Measurements from ENCODE around the gene ABLIM1. TPM values are rescaled to one million over a fixed set of nuclear protein-coding genes. Genes with fewer than 3 reads are reported as not detected.
A peak's percentile ranks its signal among the peaks of the same experiment; 100 is the strongest.

ABLIM1 gene
- total RNA-seq, 4 donors from 2014 or later = 156 to 278 (median 213) TPM

DNA sequence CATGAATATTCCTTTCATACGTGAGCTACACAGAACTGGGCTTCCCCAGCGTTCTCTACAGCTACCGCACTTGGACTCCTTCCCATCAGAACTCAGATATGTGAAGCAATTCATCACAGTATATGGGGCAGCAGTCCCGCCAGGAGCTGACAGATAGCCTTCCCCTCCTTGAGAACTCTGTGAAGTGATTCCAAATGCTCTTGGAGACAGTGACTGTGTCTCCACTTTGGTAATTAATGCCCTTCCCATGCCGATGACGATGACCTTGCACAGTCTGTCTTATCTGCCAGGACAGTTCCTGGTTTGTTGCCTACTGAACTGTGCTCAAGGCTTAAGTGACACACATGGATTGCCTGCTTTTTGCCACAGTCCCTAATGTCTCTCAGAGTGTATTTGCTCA is 178.8 kb downstream of the ABLIM1 start:
- DNase-seq (ENCODE audit: low spot score in 2 of 2) = peak in 1 of 2 donors; percentile 77
- Histone ChIP-seq H3K4me3 (no peak overlapping the region), H3K27me3 (no peaks in the 10 kb centered on the region), H3K36me3 (no peaks in the 10 kb centered on the region), H3K27ac (peak overlapping the region; percentile 57), H3K9me3 (no peaks in the 10 kb centered on the region), H3K4me1 (peaks cover 43% of the 10 kb centered on the region)
- WGBS = 18% methylated on average over 6 of the region's 6 CpGs
- no peak for TF ChIP-seq POLR2A (IDR thresholded peaks at IDR 0.05)
- TF ChIP-seq POLR2AphosphoS5 (IDR thresholded peaks at IDR 0.05) = peak in 2 of 3 donors; percentile 87 to 91
- TF ChIP-seq EP300 (IDR thresholded peaks at IDR 0.05) = no peak

DNA sequence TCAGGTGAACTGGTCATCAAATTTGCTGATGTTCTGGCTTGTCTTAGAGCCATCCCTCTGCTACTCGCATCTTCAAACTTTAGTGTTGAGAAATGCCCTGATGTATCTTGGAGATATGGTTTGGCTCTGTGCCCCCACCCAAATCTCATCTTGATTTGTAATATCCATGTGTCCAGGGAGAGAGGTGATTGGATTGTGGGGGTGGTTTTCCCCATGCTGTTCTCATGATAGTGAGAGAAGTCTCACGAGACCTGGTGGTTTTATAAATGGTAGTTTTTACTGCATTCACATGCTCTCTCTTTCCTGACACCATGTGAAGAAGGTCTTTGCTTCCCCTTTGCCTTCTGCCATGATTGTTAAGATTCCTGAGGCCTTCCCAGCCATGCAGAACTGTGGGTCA is 179.8 kb downstream of the ABLIM1 start:
- no peaks in the 10 kb centered on the region for H3K9me3 ChIP-seq
- no peak for TF ChIP-seq EP300 (IDR thresholded peaks at IDR 0.05)

DNA sequence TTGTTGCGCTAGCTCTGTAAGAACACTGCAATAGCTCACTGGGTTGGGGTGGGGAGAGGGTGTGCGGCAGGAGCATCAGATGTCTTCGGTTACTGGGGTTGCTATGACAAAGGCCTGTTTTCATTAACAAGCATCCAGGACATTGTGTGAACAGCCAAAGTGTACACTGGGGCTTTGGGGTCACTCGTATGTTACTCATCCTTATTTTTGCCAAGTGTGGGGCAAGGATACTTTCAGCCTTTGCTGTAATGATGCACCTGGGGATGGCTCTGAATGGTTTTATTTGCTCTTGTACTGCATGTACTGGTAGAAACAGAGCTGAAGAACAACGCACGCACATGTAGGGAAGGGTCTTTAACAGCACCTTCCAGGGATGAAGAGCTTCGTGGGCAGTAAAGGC is 180.8 kb downstream of the ABLIM1 start:
- no peaks in the 10 kb centered on the region for H3K27me3 ChIP-seq
- H3K36me3 ChIP-seq = no peaks in the 10 kb centered on the region
- H3K9me3 ChIP-seq = no peaks in the 10 kb centered on the region
- no peak for TF ChIP-seq POLR2A (IDR thresholded peaks at IDR 0.05)
- peak in 2 of 3 donors; percentile 78 to 80 for TF ChIP-seq POLR2AphosphoS5 (IDR thresholded peaks at IDR 0.05)
- H3K4me1 ChIP-seq = peaks cover 30% of the 10 kb centered on the region
- H3K4me3 ChIP-seq = no peak overlapping the region
- no peak for DNase-seq (ENCODE audit: low spot score in 2 of 2)
- WGBS = 75% methylated on average over 7 of the region's 7 CpGs
- peak overlapping the region; percentile 75 for H3K27ac ChIP-seq

More for the DNA sequence above, 179.8 kb downstream of the ABLIM1 start:
- no peaks in the 10 kb centered on the region for H3K27me3 ChIP-seq
- no peak overlapping the region for H3K4me3 ChIP-seq
- peaks cover 33% of the 10 kb centered on the region for H3K4me1 ChIP-seq
- 73% methylated on average over 2 of the region's 2 CpGs for WGBS
- H3K27ac ChIP-seq = peak overlapping the region; percentile 75
- no peaks in the 10 kb centered on the region for H3K36me3 ChIP-seq
- DNase-seq (ENCODE audit: low spot score in 2 of 2) = no peak

DNA sequence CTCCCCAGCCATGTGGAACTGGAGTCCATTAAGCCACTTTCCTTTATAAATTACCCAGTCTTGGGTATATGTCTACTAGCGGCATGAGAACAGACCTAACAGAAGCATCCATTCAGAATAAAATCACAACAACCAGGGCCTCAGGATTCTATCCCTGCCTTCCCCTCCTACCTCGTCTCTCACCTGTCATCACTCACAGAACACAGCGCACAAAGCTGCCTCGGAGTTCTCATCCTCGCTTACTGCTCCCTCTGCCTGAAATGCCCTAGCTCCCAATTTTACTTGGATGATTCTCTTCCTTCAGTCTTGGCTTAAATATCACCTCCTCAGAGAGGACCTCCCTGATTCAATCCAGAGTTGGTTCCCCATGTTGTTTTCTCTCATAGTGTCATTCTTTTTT is 183.1 kb downstream of the ABLIM1 start:
- peaks cover 2% of the 10 kb centered on the region for H3K36me3 ChIP-seq
- TF ChIP-seq EP300 (IDR thresholded peaks at IDR 0.05) = no peak
- TF ChIP-seq POLR2AphosphoS5 (IDR thresholded peaks at IDR 0.05) = no peak
- TF ChIP-seq, protein P1, sequence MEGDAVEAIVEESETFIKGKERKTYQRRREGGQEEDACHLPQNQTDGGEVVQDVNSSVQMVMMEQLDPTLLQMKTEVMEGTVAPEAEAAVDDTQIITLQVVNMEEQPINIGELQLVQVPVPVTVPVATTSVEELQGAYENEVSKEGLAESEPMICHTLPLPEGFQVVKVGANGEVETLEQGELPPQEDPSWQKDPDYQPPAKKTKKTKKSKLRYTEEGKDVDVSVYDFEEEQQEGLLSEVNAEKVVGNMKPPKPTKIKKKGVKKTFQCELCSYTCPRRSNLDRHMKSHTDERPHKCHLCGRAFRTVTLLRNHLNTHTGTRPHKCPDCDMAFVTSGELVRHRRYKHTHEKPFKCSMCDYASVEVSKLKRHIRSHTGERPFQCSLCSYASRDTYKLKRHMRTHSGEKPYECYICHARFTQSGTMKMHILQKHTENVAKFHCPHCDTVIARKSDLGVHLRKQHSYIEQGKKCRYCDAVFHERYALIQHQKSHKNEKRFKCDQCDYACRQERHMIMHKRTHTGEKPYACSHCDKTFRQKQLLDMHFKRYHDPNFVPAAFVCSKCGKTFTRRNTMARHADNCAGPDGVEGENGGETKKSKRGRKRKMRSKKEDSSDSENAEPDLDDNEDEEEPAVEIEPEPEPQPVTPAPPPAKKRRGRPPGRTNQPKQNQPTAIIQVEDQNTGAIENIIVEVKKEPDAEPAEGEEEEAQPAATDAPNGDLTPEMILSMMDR (IDR thresholded peaks at IDR 0.05) = no peak
- no peak for TF ChIP-seq POLR2A (IDR thresholded peaks at IDR 0.05)
- H3K27me3 ChIP-seq = no peaks in the 10 kb centered on the region
- no peak overlapping the region for H3K4me3 ChIP-seq
- WGBS = 96% methylated on average over 5 of the region's 5 CpGs
- H3K27ac ChIP-seq = no peak overlapping the region
- H3K4me1 ChIP-seq = peaks cover 28% of the 10 kb centered on the region
- no peak for DNase-seq (ENCODE audit: low spot score in 2 of 2)
- no peaks in the 10 kb centered on the region for H3K9me3 ChIP-seq

DNA sequence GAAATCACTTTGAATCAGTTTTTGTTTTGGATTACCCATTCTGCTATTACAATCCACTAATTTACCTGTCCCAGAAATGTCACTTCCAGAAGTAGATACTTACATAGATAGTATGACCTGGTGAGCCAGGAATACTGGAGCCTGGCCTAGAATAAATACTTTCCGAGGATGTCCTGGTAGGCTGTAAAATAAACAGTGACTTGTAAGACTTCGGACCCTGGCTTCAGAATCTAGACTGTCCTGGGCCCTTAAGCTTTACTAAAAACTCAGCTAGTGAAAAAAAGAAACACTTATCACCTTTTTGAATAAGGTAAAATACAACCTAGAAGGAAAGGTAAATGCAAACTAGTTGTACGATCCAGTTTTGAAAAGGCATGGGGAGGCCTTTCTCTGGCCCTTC is 184.3 kb downstream of the ABLIM1 start:
- no peaks in the 10 kb centered on the region for H3K27me3 ChIP-seq
- peaks cover 4% of the 10 kb centered on the region for H3K36me3 ChIP-seq
- peaks cover 16% of the 10 kb centered on the region for H3K4me1 ChIP-seq
- no peak overlapping the region for H3K27ac ChIP-seq
- 79% methylated on average over 3 of the region's 3 CpGs for WGBS
- DNase-seq (ENCODE audit: low spot score in 2 of 2) = no peak
- TF ChIP-seq POLR2AphosphoS5 (IDR thresholded peaks at IDR 0.05) (no peak), POLR2A (IDR thresholded peaks at IDR 0.05) (no peak), EP300 (IDR thresholded peaks at IDR 0.05) (no peak)
- TF ChIP-seq, protein P1 (IDR thresholded peaks at IDR 0.05) = no peak
- no peaks in the 10 kb centered on the region for H3K9me3 ChIP-seq
- H3K4me3 ChIP-seq = no peak overlapping the region

DNA sequence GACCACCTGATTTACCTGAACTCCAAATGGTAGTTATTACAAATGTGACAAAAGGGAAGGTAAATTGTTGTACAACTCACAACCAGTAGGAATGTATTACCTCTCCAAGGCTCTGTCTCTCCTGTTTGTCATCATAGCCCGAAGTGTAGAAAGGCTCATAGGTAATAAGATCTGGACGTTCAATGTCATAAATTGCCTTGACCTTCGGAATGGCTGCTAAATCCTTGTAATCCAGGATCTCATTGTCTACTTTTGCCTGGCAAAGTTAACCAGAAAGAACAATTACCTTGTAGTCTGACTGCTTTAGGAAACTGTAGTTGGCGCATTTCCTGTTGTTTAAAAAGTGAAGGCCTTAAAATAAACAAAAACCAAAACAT is 185.2 kb downstream of the ABLIM1 start:
- no peak for DNase-seq (ENCODE audit: low spot score in 2 of 2)
- no peaks in the 10 kb centered on the region for H3K27me3 ChIP-seq
- peaks cover 6% of the 10 kb centered on the region for H3K36me3 ChIP-seq
- H3K4me1 ChIP-seq = peaks cover 12% of the 10 kb centered on the region
- H3K27ac ChIP-seq = no peak overlapping the region
- no peak overlapping the region for H3K4me3 ChIP-seq
- 78% methylated on average over 4 of the region's 4 CpGs for WGBS
- no peak for TF ChIP-seq POLR2A (IDR thresholded peaks at IDR 0.05)
- H3K9me3 ChIP-seq = no peaks in the 10 kb centered on the region

DNA sequence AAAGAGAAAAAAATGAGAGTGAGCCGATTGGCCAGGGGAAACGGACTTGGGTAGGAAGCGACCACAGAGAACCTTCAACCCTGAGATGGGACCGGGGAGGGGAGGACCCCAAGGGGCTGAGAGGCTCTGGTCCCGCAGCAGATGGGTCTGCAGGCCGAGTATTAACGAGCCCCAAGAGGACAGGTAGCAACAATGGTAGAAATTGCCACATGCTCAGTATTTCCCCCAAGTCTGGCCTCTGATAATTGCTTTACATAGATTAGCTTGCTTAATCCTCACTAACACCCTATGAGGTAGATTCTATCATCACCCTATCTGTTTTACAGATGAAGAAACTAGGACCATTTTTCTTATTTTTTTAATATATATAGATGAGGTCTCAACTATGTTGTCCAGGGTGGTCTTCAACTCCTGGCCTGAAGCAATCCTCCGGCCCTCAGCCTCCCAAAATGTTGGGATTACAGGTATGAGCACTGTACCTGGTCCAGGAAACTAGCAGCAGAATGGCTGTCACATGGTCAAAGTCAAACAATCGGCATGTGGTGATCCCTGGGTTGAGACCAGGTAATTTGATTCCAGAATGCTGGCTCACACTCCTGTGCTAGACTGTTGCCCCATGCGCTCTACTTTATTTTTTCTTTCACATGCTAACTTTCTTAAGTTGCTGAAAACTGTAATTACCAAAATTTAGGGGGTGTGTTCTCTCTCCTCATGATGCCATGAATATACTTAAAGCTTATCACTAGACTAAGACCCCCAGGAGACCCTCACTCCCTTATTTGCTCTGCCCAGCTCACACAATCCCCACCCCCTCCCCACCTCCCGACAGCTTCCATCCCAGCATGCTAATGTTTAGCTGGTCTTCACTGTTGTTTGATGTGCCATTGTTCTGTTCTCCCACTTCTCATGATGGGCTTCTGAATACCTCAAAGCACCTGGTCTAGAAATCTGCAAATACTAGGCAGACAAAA is 185.9 kb downstream of the ABLIM1 start:
- Histone ChIP-seq H3K4me1 (peaks cover 12% of the 10 kb centered on the region), H3K9me3 (no peaks in the 10 kb centered on the region), H3K27me3 (no peaks in the 10 kb centered on the region), H3K36me3 (peaks cover 8% of the 10 kb centered on the region), H3K4me3 (no peak overlapping the region), H3K27ac (no peak overlapping the region)
- TF ChIP-seq EP300 (IDR thresholded peaks at IDR 0.05) (no peak), POLR2AphosphoS5 (IDR thresholded peaks at IDR 0.05) (no peak)
- 75% methylated on average over 11 of the region's 11 CpGs for WGBS
- DNase-seq (ENCODE audit: low spot score in 2 of 2) = no peak

All from suprapubic skin (tissue), 4 donors.